Stimulated activated CD4-positive, alpha-beta T cell treated with anti-CD3 and anti-CD28 coated beads, Interleukin-2, amount 100 ng/mL, for 4 hours (primary cell): ENCODE data around the gene DNTTIP2.
A peak's percentile ranks its signal among the peaks of the same experiment; 100 is the strongest.
"Not testable (repeated sequence)": the region's sequence is repeated elsewhere in the genome, so short reads cannot be mapped to it uniquely, and the experiment has no call there.

Experiments used
- DNase-seq: peaks from one replicate; pipeline ENCODE4 v3.0.0-alpha.2; 2020; ENCODE audit warnings: low read depth

The DNTTIP2 gene

GRCh38 chr1:93874025-93874651 lies 4.9 kb downstream of the DNTTIP2 start:
- no peak for DNase-seq

- DNase-seq, result no peak
These were observed 7.6 kb downstream of the DNTTIP2 start for GRCh38 chr1:93871366-93871765.

- no peak for DNase-seq
These were observed 9.4 kb downstream of the DNTTIP2 start for GRCh38 chr1:93869653-93870052.

GRCh38 chr1:93868492-93868891 lies 10.5 kb downstream of the DNTTIP2 start:
- not testable (repeated sequence) for DNase-seq

- DNase-seq, result no peak
These were observed 13.8 kb downstream of the DNTTIP2 start for GRCh38 chr1:93865253-93865652.

- DNase-seq, result no peak
These were observed 14.8 kb downstream of the DNTTIP2 start for GRCh38 chr1:93864175-93864574.

- DNase-seq, result not testable (repeated sequence)
These were observed 21.4 kb downstream of the DNTTIP2 start for GRCh38 chr1:93857653-93858052.

GRCh38 chr1:93855983-93856382 lies 23.0 kb downstream of the DNTTIP2 start:
- not testable (repeated sequence) for DNase-seq

GRCh38 chr1:93853940-93854339 lies 25.1 kb downstream of the DNTTIP2 start:
- no peak for DNase-seq

- DNase-seq, result no peak
These were observed 27.1 kb downstream of the DNTTIP2 start for GRCh38 chr1:93851878-93852277.

- no peak for DNase-seq
These were observed 27.7 kb downstream of the DNTTIP2 start for GRCh38 chr1:93851327-93851712.

GRCh38 chr1:93850687-93851326 lies 28.2 kb downstream of the DNTTIP2 start:
- DNase-seq, result peak; percentile 27

GRCh38 chr1:93848350-93848883 lies 30.6 kb downstream of the DNTTIP2 start:
- DNase-seq, result no peak

- peak; percentile 79 for DNase-seq
These were observed 31.2 kb downstream of the DNTTIP2 start for GRCh38 chr1:93847811-93848288.

GRCh38 chr1:93846992-93847810 lies 31.8 kb downstream of the DNTTIP2 start:
- DNase-seq, result peak; percentile 78

- peak; percentile 88 for DNase-seq
These were observed 32.6 kb downstream of the DNTTIP2 start for GRCh38 chr1:93846206-93846991.

GRCh38 chr1:93845538-93846205 lies 33.3 kb downstream of the DNTTIP2 start:
- peak; percentile 37 for DNase-seq

GRCh38 chr1:93844262-93845045 lies 34.6 kb downstream of the DNTTIP2 start:
- DNase-seq, result peak; percentile 14

- DNase-seq, result no peak
These were observed 36.1 kb downstream of the DNTTIP2 start for GRCh38 chr1:93842750-93843500.

GRCh38 chr1:93841771-93842170 lies 37.2 kb downstream of the DNTTIP2 start:
- DNase-seq, result no peak
